ENCODE data around the gene PCDHGC5.

- TF ChIP-seq CTCF (IDR thresholded peaks at IDR 0.05; ENCODE audit: insufficient read depth, low read length) (no peak), GABPA (IDR thresholded peaks at IDR 0.05; ENCODE audit: low read depth) (no peak), POLR2AphosphoS5 (IDR thresholded peaks at IDR 0.05; ENCODE audit: low read depth) (no peak), SPI1 (IDR thresholded peaks at IDR 0.05; ENCODE audit: borderline replicate concordance, low read depth) (no peak)
- TF ChIP-seq, protein P1, sequence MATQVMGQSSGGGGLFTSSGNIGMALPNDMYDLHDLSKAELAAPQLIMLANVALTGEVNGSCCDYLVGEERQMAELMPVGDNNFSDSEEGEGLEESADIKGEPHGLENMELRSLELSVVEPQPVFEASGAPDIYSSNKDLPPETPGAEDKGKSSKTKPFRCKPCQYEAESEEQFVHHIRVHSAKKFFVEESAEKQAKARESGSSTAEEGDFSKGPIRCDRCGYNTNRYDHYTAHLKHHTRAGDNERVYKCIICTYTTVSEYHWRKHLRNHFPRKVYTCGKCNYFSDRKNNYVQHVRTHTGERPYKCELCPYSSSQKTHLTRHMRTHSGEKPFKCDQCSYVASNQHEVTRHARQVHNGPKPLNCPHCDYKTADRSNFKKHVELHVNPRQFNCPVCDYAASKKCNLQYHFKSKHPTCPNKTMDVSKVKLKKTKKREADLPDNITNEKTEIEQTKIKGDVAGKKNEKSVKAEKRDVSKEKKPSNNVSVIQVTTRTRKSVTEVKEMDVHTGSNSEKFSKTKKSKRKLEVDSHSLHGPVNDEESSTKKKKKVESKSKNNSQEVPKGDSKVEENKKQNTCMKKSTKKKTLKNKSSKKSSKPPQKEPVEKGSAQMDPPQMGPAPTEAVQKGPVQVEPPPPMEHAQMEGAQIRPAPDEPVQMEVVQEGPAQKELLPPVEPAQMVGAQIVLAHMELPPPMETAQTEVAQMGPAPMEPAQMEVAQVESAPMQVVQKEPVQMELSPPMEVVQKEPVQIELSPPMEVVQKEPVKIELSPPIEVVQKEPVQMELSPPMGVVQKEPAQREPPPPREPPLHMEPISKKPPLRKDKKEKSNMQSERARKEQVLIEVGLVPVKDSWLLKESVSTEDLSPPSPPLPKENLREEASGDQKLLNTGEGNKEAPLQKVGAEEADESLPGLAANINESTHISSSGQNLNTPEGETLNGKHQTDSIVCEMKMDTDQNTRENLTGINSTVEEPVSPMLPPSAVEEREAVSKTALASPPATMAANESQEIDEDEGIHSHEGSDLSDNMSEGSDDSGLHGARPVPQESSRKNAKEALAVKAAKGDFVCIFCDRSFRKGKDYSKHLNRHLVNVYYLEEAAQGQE (IDR thresholded peaks at IDR 0.05; ENCODE audit: insufficient replicate concordance, low read depth) = no peak
Measured at GRCh38 chr5:141477815-141478214, 11.1 kb upstream of the PCDHGC5 start.

All from HL-60 (cell line).